H9 (cell line): Measurements from ENCODE around the gene AATF. TPM values are rescaled to one million over a fixed set of nuclear protein-coding genes. Genes with fewer than 3 reads are reported as not detected.

Source experiments
- DNase-seq: peaks from one replicate; pipeline ENCODE4 v3.0.0-alpha.2; 2017
- H2AFZ ChIP-seq: one replicate; pipeline ENCODE4 v1.6.1; 2013; ENCODE audit warnings: mild to moderate bottlenecking, low read length, control low read depth, moderate library complexity
- H2AK5ac ChIP-seq: 2 replicates; pipeline ENCODE4 v1.6.1; 2013; ENCODE audit warnings: low read length, control low read depth, mixed read lengths; ENCODE audit not compliant: insufficient read length
- H2BK120ac ChIP-seq: one replicate; pipeline ENCODE4 v1.6.1; 2013; ENCODE audit warnings: low read depth, mild to moderate bottlenecking, low read length, control low read depth, inconsistent platforms; ENCODE audit not compliant: poor library complexity, severe bottlenecking
- H2BK12ac ChIP-seq: 2 replicates; pipeline ENCODE4 v1.6.1; 2013; ENCODE audit warnings: low read length, control low read depth, mixed read lengths, low read depth; ENCODE audit not compliant: insufficient read length
- H2BK15ac ChIP-seq: 2 replicates; pipeline ENCODE4 v1.6.1; 2013; ENCODE audit warnings: low read depth, low read length, control low read depth
- H2BK20ac ChIP-seq: one replicate; pipeline ENCODE4 v1.6.1; 2013; ENCODE audit warnings: low read depth, mild to moderate bottlenecking, low read length, control low read depth, inconsistent platforms; ENCODE audit not compliant: poor library complexity, severe bottlenecking
- H2BK5ac ChIP-seq: 2 replicates; pipeline ENCODE4 v1.6.1; 2013; ENCODE audit warnings: low read length, control low read depth, mixed read lengths; ENCODE audit not compliant: insufficient read length
- H3K14ac ChIP-seq: 2 replicates; pipeline ENCODE4 v1.6.1; 2013; ENCODE audit warnings: low read length, control low read depth; ENCODE audit not compliant: insufficient read depth
- H3K18ac ChIP-seq: 2 replicates; pipeline ENCODE4 v1.6.1; 2013; ENCODE audit warnings: low read depth, mild to moderate bottlenecking, mixed read lengths, low read length, control low read depth; ENCODE audit not compliant: insufficient read length
- H3K23ac ChIP-seq: 2 replicates; pipeline ENCODE4 v1.6.1; 2013; ENCODE audit warnings: low read length, control low read depth, mixed read lengths, low read depth; ENCODE audit not compliant: insufficient read length
- H3K23me2 ChIP-seq: 2 replicates; pipeline ENCODE4 v1.6.1; 2013; ENCODE audit warnings: low read depth, mild to moderate bottlenecking, mixed read lengths, low read length, control low read depth; ENCODE audit not compliant: insufficient read length, poor library complexity, severe bottlenecking
- H3K27ac ChIP-seq: 2 replicates; pipeline ENCODE4 v1.5.1; 2013; ENCODE audit warnings: low read length, control low read depth, mixed read lengths, low read depth; ENCODE audit not compliant: insufficient read length
- H3K27me3 ChIP-seq: 2 replicates; pipeline ENCODE4 v1.6.1; 2013; ENCODE audit warnings: low read length, control low read depth, inconsistent platforms; ENCODE audit not compliant: insufficient read depth
- H3K4ac ChIP-seq: 2 replicates; pipeline ENCODE4 v1.6.1; 2013; ENCODE audit warnings: low read depth, mild to moderate bottlenecking, control low read depth, inconsistent platforms, low read length, moderate library complexity
- H3K4me1 ChIP-seq: 2 replicates; pipeline ENCODE4 v1.6.1; 2013; ENCODE audit warnings: low read length, control low read depth, inconsistent platforms; ENCODE audit not compliant: insufficient read depth
- H3K4me2 ChIP-seq: 2 replicates; pipeline ENCODE4 v1.6.1; 2013; ENCODE audit warnings: low read length, control low read depth, mixed read lengths; ENCODE audit not compliant: insufficient read length, insufficient read depth
- H3K56ac ChIP-seq: 2 replicates; pipeline ENCODE4 v1.6.1; 2013; ENCODE audit warnings: low read depth, mild to moderate bottlenecking, mixed read lengths, low read length, control low read depth; ENCODE audit not compliant: insufficient read length
- H3K79me1 ChIP-seq: 2 replicates; pipeline ENCODE4 v1.6.1; 2013; ENCODE audit warnings: low read depth, mild to moderate bottlenecking, moderate library complexity, low read length, control low read depth, inconsistent platforms; ENCODE audit not compliant: insufficient read depth, poor library complexity, severe bottlenecking
- H3K79me2 ChIP-seq: 2 replicates; pipeline ENCODE4 v1.6.1; 2013; ENCODE audit warnings: low read length, control low read depth, inconsistent platforms; ENCODE audit not compliant: insufficient read depth
- H3K9ac ChIP-seq: 2 replicates; pipeline ENCODE4 v1.6.1; 2013; ENCODE audit warnings: low read length, control low read depth, mixed read lengths; ENCODE audit not compliant: insufficient read length; ENCODE audit errors: extremely low read depth
- H3K9me3 ChIP-seq: one replicate; pipeline ENCODE4 v1.6.1; 2013; ENCODE audit warnings: low read depth, low read length, inconsistent platforms; ENCODE audit not compliant: control insufficient read depth
- H3T11ph ChIP-seq: one replicate; pipeline ENCODE4 v1.6.1; 2013; ENCODE audit warnings: mild to moderate bottlenecking, low read length, control low read depth, inconsistent platforms
- H4K20me1 ChIP-seq: one replicate; pipeline ENCODE4 v1.6.1; 2013; ENCODE audit not compliant: control insufficient read depth, insufficient read length, insufficient read depth
- H4K5ac ChIP-seq: 2 replicates; pipeline ENCODE4 v1.6.1; 2013; ENCODE audit warnings: low read depth, mild to moderate bottlenecking, mixed read lengths, low read length, control low read depth; ENCODE audit not compliant: insufficient read length
- H4K8ac ChIP-seq: replicated peaks from 2 replicates; pipeline ENCODE4 v1.6.1; 2013; ENCODE audit warnings: low read length, control low read depth, mixed read lengths, low read depth; ENCODE audit not compliant: insufficient read length
- H4K91ac ChIP-seq: 2 replicates; pipeline ENCODE4 v1.6.1; 2013; ENCODE audit warnings: low read depth, mild to moderate bottlenecking, moderate library complexity, mixed read lengths, low read length, control low read depth; ENCODE audit not compliant: insufficient read length
- H3K27ac Mint-ChIP-seq, 3 experiments: 2 replicates in 2 of 3; 3 replicates in 1 of 3; pipeline ENCODE4 v1.8.0; 2020 to 2021; ENCODE audit warnings: mixed read lengths in 3 of 3, mild to moderate bottlenecking in 1 of 3, moderate library complexity in 1 of 3
- H3K27me3 Mint-ChIP-seq: 2 replicates; pipeline ENCODE4 v1.8.0; 2021; ENCODE audit warnings: low read depth, mild to moderate bottlenecking, moderate library complexity, mixed read lengths
- H3K36me3 Mint-ChIP-seq, 3 experiments: 2 replicates in 2 of 3; 3 replicates in 1 of 3; pipeline ENCODE4 v1.8.0; 2020 to 2021; ENCODE audit warnings: low read depth in 3 of 3, mixed read lengths in 3 of 3; ENCODE audit not compliant: insufficient read depth in 1 of 3
- H3K4me1 Mint-ChIP-seq, 2 experiments: 2 replicates each; pipeline ENCODE4 v1.8.0; 2020; ENCODE audit warnings: mixed read lengths in 2 of 2
- H3K4me3 Mint-ChIP-seq, 2 experiments: 2 replicates in 1 of 2; 3 replicates in 1 of 2; pipeline ENCODE4 v1.8.0; 2020 to 2021; ENCODE audit warnings: mild to moderate bottlenecking in 2 of 2, mixed read lengths in 2 of 2, moderate library complexity in 1 of 2
- H3K9me3 Mint-ChIP-seq, 2 experiments: 2 replicates in 1 of 2; 3 replicates in 1 of 2; pipeline ENCODE4 v1.8.0; 2020; ENCODE audit warnings: mild to moderate bottlenecking in 2 of 2, mixed read lengths in 2 of 2, moderate library complexity in 1 of 2
- WGBS: extraction: QIAGEN DNeasy Blood & Tissue Kit; methylation state at CpG from one replicate; pipeline ENCODE4 v1.1.7; 2013; ENCODE audit warnings: missing lambda C conversion rate, low lambda C conversion rate, mixed read lengths; ENCODE audit not compliant: insufficient read length; ENCODE audit errors: extremely low coverage; 5-methylcytosine and 5-hydroxymethylcytosine counted together
- total RNA-seq: library from RNA; stranded (reverse); gene quantifications from 2 replicates; pipeline ENCODE4 v1.2.1, GENCODE V29; 2021
- TF ChIP-seq, protein P1 (sequence below): fragments of 200-600 bp; sonication (generic); conservative IDR thresholded peaks from 3 replicates; pipeline ENCODE4 v1.8.0; 2021; ENCODE audit warnings: antibody characterized with exemption, mild to moderate bottlenecking

The AATF gene
- total RNA-seq, 1 experiment from 2014 or later: 69.6 TPM

DNA sequence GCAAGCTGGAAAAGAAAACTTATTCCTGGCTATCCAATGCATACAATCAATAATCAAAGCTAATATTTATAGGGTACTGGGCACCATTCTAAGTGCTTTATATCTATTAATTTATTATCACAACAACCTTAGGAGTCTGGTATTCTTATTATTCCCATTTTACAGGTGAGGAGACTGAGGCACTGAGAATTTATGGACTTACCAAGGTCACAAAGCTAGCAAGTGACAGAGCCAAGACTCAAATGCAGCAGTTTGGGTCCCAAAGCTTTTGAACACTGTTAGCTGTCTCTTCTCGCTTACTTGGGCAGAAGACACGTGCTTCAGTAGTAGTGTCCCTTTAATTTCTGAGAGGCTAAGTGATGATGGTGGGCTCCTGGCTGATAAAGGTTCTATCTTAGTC lies 152.6 kb downstream of the AATF start:
- H3K79me2 ChIP-seq: no peaks in the 10 kb centered on the region
- H3K56ac ChIP-seq: no peak overlapping the region
- H2BK20ac ChIP-seq: no peak overlapping the region
- no peak overlapping the region for H3K18ac ChIP-seq
- H4K91ac ChIP-seq: no peak overlapping the region
- Mint-ChIP-seq H3K4me1 (peaks cover 42 to 50% of the 10 kb centered on the region in 2 experiments), H3K27ac (peak overlapping the region in 1 of 3 experiments; percentile 62; a peak in 2 of 7 replicates), H3K4me3 (no peak overlapping the region), H3K36me3 (peaks cover 22 to 56% (median 54%) of the 10 kb centered on the region in 3 experiments; a peak in 6 of 7 replicates), H3K27me3 (no peaks in the 10 kb centered on the region; the same call in 1 of the 2 replicates), H3K9me3 (no peaks in the 10 kb centered on the region)
- H2AFZ ChIP-seq: no peak overlapping the region
- no peak overlapping the region for H2AK5ac ChIP-seq
- no peak overlapping the region for H2BK15ac ChIP-seq
- no peak overlapping the region for H4K5ac ChIP-seq
- H3K4ac ChIP-seq: no peak overlapping the region
- H3K9ac ChIP-seq: no peak overlapping the region
- H3K23me2 ChIP-seq: no peaks in the 10 kb centered on the region
- H3K79me1 ChIP-seq: no peaks in the 10 kb centered on the region
- no peak for DNase-seq
- H3K27ac ChIP-seq: no peak overlapping the region
- H3K27me3 ChIP-seq: no peaks in the 10 kb centered on the region
- H4K8ac ChIP-seq: no peak overlapping the region
- H2BK5ac ChIP-seq: no peak overlapping the region
- H2BK12ac ChIP-seq: no peak overlapping the region
- no peak overlapping the region for H2BK120ac ChIP-seq
- 0 out of 2 replicates have a peak, but pooled peaks cover 3% of the 10 kb centered on the region for H3K4me1 ChIP-seq
- no peak overlapping the region for H3K23ac ChIP-seq
- TF ChIP-seq, protein P1, sequence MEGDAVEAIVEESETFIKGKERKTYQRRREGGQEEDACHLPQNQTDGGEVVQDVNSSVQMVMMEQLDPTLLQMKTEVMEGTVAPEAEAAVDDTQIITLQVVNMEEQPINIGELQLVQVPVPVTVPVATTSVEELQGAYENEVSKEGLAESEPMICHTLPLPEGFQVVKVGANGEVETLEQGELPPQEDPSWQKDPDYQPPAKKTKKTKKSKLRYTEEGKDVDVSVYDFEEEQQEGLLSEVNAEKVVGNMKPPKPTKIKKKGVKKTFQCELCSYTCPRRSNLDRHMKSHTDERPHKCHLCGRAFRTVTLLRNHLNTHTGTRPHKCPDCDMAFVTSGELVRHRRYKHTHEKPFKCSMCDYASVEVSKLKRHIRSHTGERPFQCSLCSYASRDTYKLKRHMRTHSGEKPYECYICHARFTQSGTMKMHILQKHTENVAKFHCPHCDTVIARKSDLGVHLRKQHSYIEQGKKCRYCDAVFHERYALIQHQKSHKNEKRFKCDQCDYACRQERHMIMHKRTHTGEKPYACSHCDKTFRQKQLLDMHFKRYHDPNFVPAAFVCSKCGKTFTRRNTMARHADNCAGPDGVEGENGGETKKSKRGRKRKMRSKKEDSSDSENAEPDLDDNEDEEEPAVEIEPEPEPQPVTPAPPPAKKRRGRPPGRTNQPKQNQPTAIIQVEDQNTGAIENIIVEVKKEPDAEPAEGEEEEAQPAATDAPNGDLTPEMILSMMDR: no peak
- no peak overlapping the region for H3K4me2 ChIP-seq
- H3K14ac ChIP-seq: no peak overlapping the region
- H3T11ph ChIP-seq: no peak overlapping the region
- no peaks in the 10 kb centered on the region for H3K9me3 ChIP-seq
- WGBS: no CpG with 5 or more reads among the region's 2 CpGs
- no peaks in the 10 kb centered on the region for H4K20me1 ChIP-seq
